Epithelial cell of esophagus (primary cell): Measurements from ENCODE around the gene SHROOM3.

Source experiments
- DNase-seq: peaks from one replicate; pipeline ENCODE4 v3.0.0; 2010; ENCODE audit warnings: low read depth
- H3K4me3 ChIP-seq: 2 replicates; pipeline ENCODE4 v1.5.1; 2011; ENCODE audit warnings: mild to moderate bottlenecking, low read length, control low read depth
- TF ChIP-seq, protein P1 (sequence below): IDR thresholded peaks from 2 replicates; pipeline ENCODE4 v1.5.1; 2011; ENCODE audit warnings: low read depth, mild to moderate bottlenecking, low read length, control low read depth, inconsistent platforms; ENCODE audit not compliant: insufficient read depth; ENCODE audit errors: missing control alignments

The SHROOM3 gene

GRCh38 chr4:76744241-76744921, 309.4 kb downstream of the SHROOM3 start:
- no peak overlapping the region for H3K4me3 ChIP-seq
- DNase-seq, result peak; percentile 26
- TF ChIP-seq, protein P1, sequence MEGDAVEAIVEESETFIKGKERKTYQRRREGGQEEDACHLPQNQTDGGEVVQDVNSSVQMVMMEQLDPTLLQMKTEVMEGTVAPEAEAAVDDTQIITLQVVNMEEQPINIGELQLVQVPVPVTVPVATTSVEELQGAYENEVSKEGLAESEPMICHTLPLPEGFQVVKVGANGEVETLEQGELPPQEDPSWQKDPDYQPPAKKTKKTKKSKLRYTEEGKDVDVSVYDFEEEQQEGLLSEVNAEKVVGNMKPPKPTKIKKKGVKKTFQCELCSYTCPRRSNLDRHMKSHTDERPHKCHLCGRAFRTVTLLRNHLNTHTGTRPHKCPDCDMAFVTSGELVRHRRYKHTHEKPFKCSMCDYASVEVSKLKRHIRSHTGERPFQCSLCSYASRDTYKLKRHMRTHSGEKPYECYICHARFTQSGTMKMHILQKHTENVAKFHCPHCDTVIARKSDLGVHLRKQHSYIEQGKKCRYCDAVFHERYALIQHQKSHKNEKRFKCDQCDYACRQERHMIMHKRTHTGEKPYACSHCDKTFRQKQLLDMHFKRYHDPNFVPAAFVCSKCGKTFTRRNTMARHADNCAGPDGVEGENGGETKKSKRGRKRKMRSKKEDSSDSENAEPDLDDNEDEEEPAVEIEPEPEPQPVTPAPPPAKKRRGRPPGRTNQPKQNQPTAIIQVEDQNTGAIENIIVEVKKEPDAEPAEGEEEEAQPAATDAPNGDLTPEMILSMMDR, result no peak

DNA sequence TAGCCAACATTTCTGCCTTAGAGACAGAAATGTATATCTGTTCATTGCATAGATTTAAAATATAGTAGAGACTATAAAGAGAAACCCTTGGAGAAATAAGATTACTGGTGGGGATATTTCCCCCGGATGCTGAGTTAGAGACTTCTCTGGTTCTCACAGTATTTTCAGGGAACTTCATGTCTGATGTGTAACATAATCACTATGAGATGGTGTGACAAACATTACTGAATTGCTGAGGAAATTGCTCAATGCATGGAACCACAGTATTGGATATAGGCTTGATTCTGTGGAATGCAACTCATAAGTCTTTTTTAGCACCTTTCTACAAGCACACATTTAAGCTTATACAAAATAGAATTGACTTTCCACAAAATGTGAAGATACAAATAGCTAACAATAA, 310.2 kb downstream of the SHROOM3 start:
- TF ChIP-seq, protein P1, result no peak
- peak; percentile 53 for DNase-seq
- no peak overlapping the region for H3K4me3 ChIP-seq

GRCh38 chr4:76747563-76747962, 312.5 kb downstream of the SHROOM3 start:
- TF ChIP-seq, protein P1, result no peak
- DNase-seq, result no peak
- H3K4me3 ChIP-seq, result no peak overlapping the region

DNA sequence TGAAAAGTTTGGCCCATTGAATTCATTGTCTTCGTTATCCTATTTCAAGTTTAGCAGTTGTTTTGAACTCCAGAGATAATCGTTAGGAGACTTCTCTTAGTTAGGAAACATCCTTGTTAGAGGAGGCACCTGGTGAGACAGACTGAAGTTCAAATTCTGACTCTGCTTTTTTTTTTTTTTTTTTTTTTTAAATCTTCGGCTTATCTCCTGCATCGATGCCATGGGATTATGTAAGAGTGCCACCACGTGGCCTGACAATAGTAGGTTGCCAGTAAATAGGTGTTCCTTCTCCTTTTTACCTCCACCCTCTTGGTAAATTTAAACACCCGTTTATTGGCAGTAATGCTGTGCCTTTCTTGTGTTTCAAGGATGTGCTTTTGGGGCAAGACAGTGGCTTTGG, 313.6 kb downstream of the SHROOM3 start:
- DNase-seq, result peak; percentile 67
- TF ChIP-seq, protein P1, result peak; percentile 55
- no peak overlapping the region for H3K4me3 ChIP-seq

DNA sequence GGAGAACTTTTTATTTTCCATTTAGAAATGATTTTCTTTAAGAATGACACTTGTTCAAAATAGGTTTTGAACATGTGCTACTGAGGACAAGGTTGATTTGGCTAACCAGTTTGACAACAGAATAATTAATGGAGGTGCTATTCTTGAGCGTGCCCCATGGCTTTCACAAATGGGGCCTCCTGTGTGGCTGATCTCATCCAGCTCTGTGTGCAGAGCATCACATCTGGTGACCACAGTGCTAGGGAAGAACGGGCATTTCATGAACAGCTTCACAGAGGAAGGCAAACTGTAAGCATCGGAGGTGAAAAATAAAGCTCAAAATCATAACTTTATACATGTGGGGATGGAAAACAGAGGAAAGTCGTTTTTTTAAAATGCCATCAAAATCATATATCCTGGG, 314.3 kb downstream of the SHROOM3 start:
- TF ChIP-seq, protein P1, result no peak
- no peak overlapping the region for H3K4me3 ChIP-seq
- DNase-seq, result no peak

- H3K4me3 ChIP-seq, result no peak overlapping the region
- DNase-seq, result no peak
- TF ChIP-seq, protein P1, result no peak
Observed at GRCh38 chr4:76750716-76751115, 315.7 kb downstream of the SHROOM3 start.

DNA sequence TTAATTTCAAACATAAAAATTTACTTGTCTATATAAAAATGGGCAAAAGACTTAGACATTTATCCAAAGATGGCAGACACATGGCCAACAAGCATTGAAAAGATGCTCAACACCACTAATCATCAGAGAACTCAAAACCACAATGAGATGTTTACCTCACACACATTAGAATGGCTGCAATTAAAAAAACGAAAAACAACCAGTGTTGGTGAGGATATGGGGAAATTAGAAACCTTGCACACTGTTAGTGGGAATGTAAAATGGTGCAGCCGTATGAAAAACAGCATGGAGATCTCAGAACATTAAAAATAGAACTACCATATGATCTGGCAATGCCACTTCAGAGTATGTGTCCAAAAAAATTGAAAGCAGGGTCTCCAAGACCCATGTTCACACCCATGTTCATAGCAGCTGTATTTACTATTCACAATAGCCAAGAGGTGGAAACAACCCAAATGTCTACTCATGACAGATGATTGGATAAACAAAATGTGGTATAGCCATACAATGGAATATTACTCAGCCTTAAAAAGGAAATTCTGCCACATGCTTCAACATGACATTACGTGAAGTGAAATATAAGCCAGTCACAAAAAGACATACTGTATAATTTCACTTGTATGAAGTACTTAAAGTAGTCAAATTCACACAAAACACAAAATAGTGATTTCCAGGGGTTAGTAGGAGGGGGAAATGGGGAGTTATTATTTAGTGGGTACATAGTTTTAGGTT, 316.7 kb downstream of the SHROOM3 start:
- TF ChIP-seq, protein P1, result no peak
- no peak for DNase-seq
- H3K4me3 ChIP-seq, result no peak overlapping the region
